Measurements from ENCODE around the gene ORC5.

DNA sequence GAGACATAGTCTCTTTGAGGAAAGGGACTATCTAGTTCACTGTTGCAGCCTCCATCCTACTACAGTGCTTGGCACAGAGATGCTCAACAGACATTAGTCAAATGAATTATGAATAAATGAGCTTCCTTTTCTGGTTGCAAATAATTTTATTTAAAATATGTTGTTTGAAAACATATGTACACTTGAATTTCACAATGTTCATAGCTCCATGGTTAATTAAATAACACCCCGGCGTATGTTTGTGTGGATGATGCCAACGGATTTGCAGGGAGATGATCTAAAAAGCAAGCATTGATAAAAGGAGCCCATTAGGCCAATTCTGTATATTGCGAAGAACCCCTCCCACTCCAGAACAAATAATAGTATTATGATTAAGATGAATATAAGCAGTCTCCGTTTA, 47.8 kb upstream of the ORC5 start:
- TF ChIP-seq, protein P1, sequence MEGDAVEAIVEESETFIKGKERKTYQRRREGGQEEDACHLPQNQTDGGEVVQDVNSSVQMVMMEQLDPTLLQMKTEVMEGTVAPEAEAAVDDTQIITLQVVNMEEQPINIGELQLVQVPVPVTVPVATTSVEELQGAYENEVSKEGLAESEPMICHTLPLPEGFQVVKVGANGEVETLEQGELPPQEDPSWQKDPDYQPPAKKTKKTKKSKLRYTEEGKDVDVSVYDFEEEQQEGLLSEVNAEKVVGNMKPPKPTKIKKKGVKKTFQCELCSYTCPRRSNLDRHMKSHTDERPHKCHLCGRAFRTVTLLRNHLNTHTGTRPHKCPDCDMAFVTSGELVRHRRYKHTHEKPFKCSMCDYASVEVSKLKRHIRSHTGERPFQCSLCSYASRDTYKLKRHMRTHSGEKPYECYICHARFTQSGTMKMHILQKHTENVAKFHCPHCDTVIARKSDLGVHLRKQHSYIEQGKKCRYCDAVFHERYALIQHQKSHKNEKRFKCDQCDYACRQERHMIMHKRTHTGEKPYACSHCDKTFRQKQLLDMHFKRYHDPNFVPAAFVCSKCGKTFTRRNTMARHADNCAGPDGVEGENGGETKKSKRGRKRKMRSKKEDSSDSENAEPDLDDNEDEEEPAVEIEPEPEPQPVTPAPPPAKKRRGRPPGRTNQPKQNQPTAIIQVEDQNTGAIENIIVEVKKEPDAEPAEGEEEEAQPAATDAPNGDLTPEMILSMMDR (IDR thresholded peaks at IDR 0.05): no peak
- TF ChIP-seq MAZ (IDR thresholded peaks at IDR 0.05; ENCODE audit: borderline replicate concordance, low read depth, low read length): no peak
- TF ChIP-seq, protein P2, sequence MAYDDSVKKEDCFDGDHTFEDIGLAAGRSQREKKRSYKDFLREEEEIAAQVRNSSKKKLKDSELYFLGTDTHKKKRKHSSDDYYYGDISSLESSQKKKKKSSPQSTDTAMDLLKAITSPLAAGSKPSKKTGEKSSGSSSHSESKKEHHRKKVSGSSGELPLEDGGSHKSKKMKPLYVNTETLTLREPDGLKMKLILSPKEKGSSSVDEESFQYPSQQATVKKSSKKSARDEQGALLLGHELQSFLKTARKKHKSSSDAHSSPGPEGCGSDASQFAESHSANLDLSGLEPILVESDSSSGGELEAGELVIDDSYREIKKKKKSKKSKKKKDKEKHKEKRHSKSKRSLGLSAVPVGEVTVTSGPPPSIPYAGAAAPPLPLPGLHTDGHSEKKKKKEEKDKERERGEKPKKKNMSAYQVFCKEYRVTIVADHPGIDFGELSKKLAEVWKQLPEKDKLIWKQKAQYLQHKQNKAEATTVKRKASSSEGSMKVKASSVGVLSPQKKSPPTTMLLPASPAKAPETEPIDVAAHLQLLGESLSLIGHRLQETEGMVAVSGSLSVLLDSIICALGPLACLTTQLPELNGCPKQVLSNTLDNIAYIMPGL (CRISPR knock-in tag; IDR thresholded peaks at IDR 0.05; ENCODE audit: borderline replicate concordance): no peak
- TF ChIP-seq KDM1A (IDR thresholded peaks at IDR 0.05; ENCODE audit: low read depth): no peak
- TF ChIP-seq, protein P3, sequence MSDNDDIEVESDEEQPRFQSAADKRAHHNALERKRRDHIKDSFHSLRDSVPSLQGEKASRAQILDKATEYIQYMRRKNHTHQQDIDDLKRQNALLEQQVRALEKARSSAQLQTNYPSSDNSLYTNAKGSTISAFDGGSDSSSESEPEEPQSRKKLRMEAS (IDR thresholded peaks at IDR 0.05): no peak
